Loucy (cell line): ENCODE data around the gene TCF7L2.

Experiments used
- H2AFZ ChIP-seq: fragments of 200-600 bp; sonication (generic); 2 replicates; pipeline ENCODE4 v1.6.0; 2016; ENCODE audit warnings: antibody characterized with exemption, mild to moderate bottlenecking, low read length, moderate library complexity
- H3F3A ChIP-seq: fragments of 200-600 bp; 2 replicates; pipeline ENCODE4 v1.6.0; 2016; ENCODE audit warnings: antibody characterized with exemption, low read depth, mild to moderate bottlenecking
- H3K27me3 ChIP-seq: fragments of 200-600 bp; sonication (generic); 2 replicates; pipeline ENCODE4 v1.6.1; 2014; ENCODE audit warnings: low read length, mild to moderate bottlenecking; ENCODE audit not compliant: insufficient read depth, poor library complexity, severe bottlenecking
- H3K36me3 ChIP-seq: fragments of 200-600 bp; sonication (generic); 2 replicates; pipeline ENCODE4 v1.6.1; 2016; ENCODE audit warnings: low read length; ENCODE audit not compliant: insufficient read depth
- H3K4me1 ChIP-seq: fragments of 200-600 bp; sonication (generic); 2 replicates; pipeline ENCODE4 v1.5.1; 2014; ENCODE audit warnings: low read length, mild to moderate bottlenecking; ENCODE audit not compliant: insufficient read depth, poor library complexity, severe bottlenecking
- H3K4me2 ChIP-seq: fragments of 200-600 bp; sonication (generic); 2 replicates; pipeline ENCODE4 v1.6.0; 2014; ENCODE audit warnings: antibody characterized with exemption, low read length, low read depth, mild to moderate bottlenecking; ENCODE audit not compliant: poor library complexity, severe bottlenecking
- H3K4me3 ChIP-seq: fragments of 200-600 bp; sonication (generic); 2 replicates; pipeline ENCODE4 v1.5.1; 2014; ENCODE audit warnings: low read length, mild to moderate bottlenecking, mixed read lengths; ENCODE audit not compliant: poor library complexity, severe bottlenecking
- H3K79me2 ChIP-seq: fragments of 200-600 bp; sonication (generic); 2 replicates; pipeline ENCODE4 v1.6.1; 2014; ENCODE audit warnings: low read length; ENCODE audit not compliant: insufficient read depth
- H3K9ac ChIP-seq: fragments of 200-600 bp; sonication (generic); 2 replicates; pipeline ENCODE4 v1.6.0; 2014; ENCODE audit warnings: mild to moderate bottlenecking, low read depth, low read length, moderate library complexity; ENCODE audit not compliant: poor library complexity, severe bottlenecking
- H3K9me2 ChIP-seq: fragments of 200-600 bp; sonication (generic); replicated peaks from 2 replicates; pipeline ENCODE4 v1.6.1; 2016; ENCODE audit warnings: low read depth, low read length, mixed read lengths
- H3K9me3 ChIP-seq: fragments of 200-600 bp; sonication (generic); 2 replicates; pipeline ENCODE4 v1.6.1; 2014; ENCODE audit warnings: mild to moderate bottlenecking, antibody characterized with exemption, low read length, low read depth; ENCODE audit not compliant: insufficient read depth
- H4K20me1 ChIP-seq: fragments of 200-600 bp; sonication (generic); 2 replicates; pipeline ENCODE4 v1.6.0; 2014; ENCODE audit warnings: antibody characterized with exemption, low read length, mild to moderate bottlenecking; ENCODE audit not compliant: insufficient read depth, poor library complexity, severe bottlenecking
- CTCF ChIP-seq: fragments of 200-600 bp; sonication (generic); conservative IDR thresholded peaks from 2 replicates; pipeline ENCODE4 v1.5.1; 2014; ENCODE audit warnings: mild to moderate bottlenecking, antibody characterized with exemption, low read length
- EZH2phosphoT487 ChIP-seq: fragments of 200-600 bp; IDR thresholded peaks from 2 replicates; pipeline ENCODE4 v1.6.1; 2018; ENCODE audit warnings: antibody characterized with exemption, mild to moderate bottlenecking, moderate library complexity, borderline replicate concordance

Gene TCF7L2

DNA sequence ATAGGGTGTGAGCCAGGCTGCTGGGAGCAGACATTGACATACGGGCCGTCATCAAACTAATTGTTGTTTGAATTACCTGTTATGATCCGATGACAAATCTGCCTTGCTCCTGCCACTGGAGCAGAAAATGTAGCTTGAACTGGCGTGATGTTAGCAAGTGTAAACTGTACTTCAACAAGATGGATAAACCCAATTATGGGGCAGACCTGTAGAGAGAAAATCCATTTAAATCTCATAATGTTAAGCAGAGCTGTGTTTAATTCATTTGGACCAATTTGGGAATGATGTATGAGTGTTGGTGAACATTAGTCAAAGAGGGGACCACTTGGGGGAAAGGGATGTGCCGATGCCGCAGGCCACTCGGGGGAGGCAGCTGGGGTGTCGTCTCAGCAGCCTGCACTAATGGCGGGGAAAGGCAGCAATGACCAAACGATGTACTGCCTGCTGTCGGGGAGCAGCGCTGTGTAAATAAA lies 27.4 kb downstream of the TCF7L2 start:
- H4K20me1 ChIP-seq = peaks cover 53% of the 10 kb centered on the region
- TF ChIP-seq CTCF = no peak
- no peak for TF ChIP-seq EZH2phosphoT487
- no peaks in the 10 kb centered on the region for H3K79me2 ChIP-seq
- H3K4me1 ChIP-seq = peaks cover 13% of the 10 kb centered on the region
- H3K36me3 ChIP-seq = no peaks in the 10 kb centered on the region; the same call in 1 of the 2 replicates
- H3K4me3 ChIP-seq = no peak overlapping the region
- no peak overlapping the region for H2AFZ ChIP-seq
- no peaks in the 10 kb centered on the region for H3F3A ChIP-seq
- H3K27me3 ChIP-seq = peaks cover 37% of the 10 kb centered on the region
- H3K4me2 ChIP-seq = no peak overlapping the region
- no peaks in the 10 kb centered on the region for H3K9me3 ChIP-seq
- H3K9me2 ChIP-seq = no peaks in the 10 kb centered on the region
- H3K9ac ChIP-seq = no peak overlapping the region

DNA sequence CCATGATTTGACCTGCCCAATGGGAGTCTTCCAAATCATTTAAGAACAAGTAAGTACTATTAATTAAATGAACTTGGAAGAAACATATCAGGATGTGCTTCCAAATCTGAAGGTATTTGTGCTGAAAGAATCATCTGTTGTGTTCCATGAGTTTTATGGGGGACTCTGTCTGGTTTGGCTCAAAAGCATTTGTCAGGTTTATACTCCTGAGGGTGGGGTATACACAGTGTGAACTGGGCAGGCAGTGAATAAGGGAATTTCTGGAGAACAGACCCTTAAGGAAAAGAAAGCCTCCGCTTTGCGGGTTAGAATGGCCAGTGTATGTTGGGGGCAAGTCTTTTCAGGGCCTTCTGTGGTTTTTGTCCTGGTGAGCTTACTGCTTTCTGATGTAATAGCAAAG lies 29.9 kb downstream of the TCF7L2 start:
- H3K79me2 ChIP-seq = no peaks in the 10 kb centered on the region

DNA sequence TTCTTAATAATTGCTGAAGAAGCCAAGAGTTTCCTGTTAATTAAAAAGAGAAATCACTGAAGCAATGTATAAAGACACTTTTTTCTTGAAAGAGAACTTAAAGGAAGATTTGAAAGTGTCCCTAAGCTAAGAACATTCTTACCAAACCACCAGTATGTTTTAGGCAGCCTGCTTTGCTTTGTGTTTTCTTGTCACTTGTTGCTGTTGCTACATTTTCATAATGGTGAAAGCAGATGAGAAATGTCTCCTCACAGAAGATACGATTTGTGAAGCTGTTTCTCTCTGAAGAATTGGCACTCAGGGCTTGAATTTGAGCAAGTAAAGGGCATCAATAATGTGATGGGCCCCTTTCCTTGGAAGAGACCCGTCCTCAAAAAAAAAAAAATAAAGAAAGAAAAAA lies 30.9 kb downstream of the TCF7L2 start:
- Histone ChIP-seq H3K4me2 (peak overlapping the region; percentile 63), H4K20me1 (peaks cover 80% of the 10 kb centered on the region), H3F3A (no peaks in the 10 kb centered on the region), H3K9ac (no peak overlapping the region), H3K4me3 (peak overlapping the region; percentile 19), H3K36me3 (no peaks in the 10 kb centered on the region), H3K9me3 (no peaks in the 10 kb centered on the region), H3K27me3 (peaks cover 68% of the 10 kb centered on the region), H3K79me2 (no peaks in the 10 kb centered on the region), H3K9me2 (no peaks in the 10 kb centered on the region), H2AFZ (no peak overlapping the region), H3K4me1 (peaks cover 27% of the 10 kb centered on the region)
- TF ChIP-seq EZH2phosphoT487 (no peak), CTCF (no peak)

More for the DNA sequence above, 29.9 kb downstream of the TCF7L2 start:
- H3K36me3 ChIP-seq = no peaks in the 10 kb centered on the region
- no peak for TF ChIP-seq EZH2phosphoT487
- TF ChIP-seq CTCF = no peak
- peaks cover 57% of the 10 kb centered on the region for H3K27me3 ChIP-seq
- no peak overlapping the region for H3K4me3 ChIP-seq
- H3K4me2 ChIP-seq = no peak overlapping the region
- peaks cover 21% of the 10 kb centered on the region for H3K4me1 ChIP-seq
- H2AFZ ChIP-seq = no peak overlapping the region
- no peaks in the 10 kb centered on the region for H3F3A ChIP-seq
- no peaks in the 10 kb centered on the region for H3K9me3 ChIP-seq
- peaks cover 70% of the 10 kb centered on the region for H4K20me1 ChIP-seq
- no peak overlapping the region for H3K9ac ChIP-seq
- H3K9me2 ChIP-seq = no peaks in the 10 kb centered on the region
